ENCODE measurements around the gene ZNF423. TPM values are rescaled to one million over a fixed set of nuclear protein-coding genes. Genes with fewer than 3 reads are reported as not detected.

Gene ZNF423
- total and polyA plus RNA-seq, 2 experiments from 2014 or later: 12.3 to 22.2 TPM

- no peaks in the 10 kb centered on the region for H3K27me3 ChIP-seq
- TF ChIP-seq, protein P1, sequence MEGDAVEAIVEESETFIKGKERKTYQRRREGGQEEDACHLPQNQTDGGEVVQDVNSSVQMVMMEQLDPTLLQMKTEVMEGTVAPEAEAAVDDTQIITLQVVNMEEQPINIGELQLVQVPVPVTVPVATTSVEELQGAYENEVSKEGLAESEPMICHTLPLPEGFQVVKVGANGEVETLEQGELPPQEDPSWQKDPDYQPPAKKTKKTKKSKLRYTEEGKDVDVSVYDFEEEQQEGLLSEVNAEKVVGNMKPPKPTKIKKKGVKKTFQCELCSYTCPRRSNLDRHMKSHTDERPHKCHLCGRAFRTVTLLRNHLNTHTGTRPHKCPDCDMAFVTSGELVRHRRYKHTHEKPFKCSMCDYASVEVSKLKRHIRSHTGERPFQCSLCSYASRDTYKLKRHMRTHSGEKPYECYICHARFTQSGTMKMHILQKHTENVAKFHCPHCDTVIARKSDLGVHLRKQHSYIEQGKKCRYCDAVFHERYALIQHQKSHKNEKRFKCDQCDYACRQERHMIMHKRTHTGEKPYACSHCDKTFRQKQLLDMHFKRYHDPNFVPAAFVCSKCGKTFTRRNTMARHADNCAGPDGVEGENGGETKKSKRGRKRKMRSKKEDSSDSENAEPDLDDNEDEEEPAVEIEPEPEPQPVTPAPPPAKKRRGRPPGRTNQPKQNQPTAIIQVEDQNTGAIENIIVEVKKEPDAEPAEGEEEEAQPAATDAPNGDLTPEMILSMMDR (IDR thresholded peaks at IDR 0.05; ENCODE audit: low read depth, low read length): no peak
- H3K27ac ChIP-seq: no peak overlapping the region
- no peaks in the 10 kb centered on the region for H3K9me3 ChIP-seq (ENCODE audit: low read depth)
- H3K4me1 ChIP-seq (ENCODE audit: low read depth): peaks cover 2% of the 10 kb centered on the region
- peak overlapping the region; percentile 99 for H3K4me3 ChIP-seq
- peak; percentile 55 to 75 for DNase-seq (ENCODE audit: low read depth in 1 of 2, low spot score in 1 of 2)
- no peaks in the 10 kb centered on the region for H3K36me3 ChIP-seq
Measured at GRCh38 chr16:49859125-49859811, 3.4 kb upstream of the ZNF423 start.

DNA sequence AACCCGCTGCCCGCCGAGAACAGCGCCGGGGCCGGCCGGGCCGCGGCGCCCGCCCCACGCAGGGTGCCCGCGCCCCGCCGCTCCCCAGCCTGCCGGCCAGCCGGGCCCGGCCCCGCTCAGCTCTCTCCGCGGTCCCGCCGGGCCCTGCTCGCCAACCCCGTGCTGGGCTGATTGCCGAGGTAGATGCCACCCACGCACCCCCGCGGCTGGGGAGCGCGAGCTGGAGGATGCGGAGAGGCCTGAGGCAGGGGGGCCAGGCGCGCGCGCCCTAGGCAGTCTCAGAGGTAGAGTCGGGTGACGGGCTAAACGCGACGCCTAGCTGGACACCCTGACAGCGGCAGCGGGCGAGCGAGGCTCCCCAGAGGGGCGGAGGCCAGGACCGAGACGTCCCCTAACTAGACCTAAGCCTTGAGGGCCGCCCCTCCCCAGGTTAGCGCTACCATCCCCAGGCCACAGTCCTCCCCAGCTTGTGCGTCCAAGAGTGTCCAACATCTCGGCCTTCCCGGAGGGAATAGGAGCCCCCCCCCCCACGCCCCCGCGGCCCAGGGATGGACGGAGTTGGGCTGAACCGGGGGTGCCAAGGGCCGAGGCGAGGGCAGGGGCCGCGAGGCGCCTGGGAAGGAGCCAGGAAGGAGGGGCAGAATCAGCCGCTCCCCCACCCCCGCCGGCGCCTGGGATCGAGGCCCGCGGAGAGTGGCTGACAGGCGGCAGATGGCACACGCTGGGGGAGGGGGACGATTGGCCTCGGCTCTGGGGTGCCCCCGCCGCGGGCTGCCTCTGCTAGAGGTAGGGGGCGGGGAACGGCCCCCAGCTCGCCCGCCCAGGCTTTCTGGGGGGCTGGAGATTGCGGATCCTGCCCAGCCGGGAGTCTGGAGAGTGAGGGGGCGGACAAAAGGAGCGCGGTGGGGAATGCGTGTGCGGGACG, 2.5 kb upstream of the ZNF423 start:
- H3K9me3 ChIP-seq (ENCODE audit: low read depth): no peaks in the 10 kb centered on the region
- H3K27ac ChIP-seq: no peak overlapping the region
- TF ChIP-seq, protein P1 (IDR thresholded peaks at IDR 0.05; ENCODE audit: low read depth, low read length): no peak
- H3K4me3 ChIP-seq: peak overlapping the region; percentile 99
- H3K4me1 ChIP-seq (ENCODE audit: low read depth): peaks cover 10% of the 10 kb centered on the region
- H3K27me3 ChIP-seq: no peaks in the 10 kb centered on the region
- H3K36me3 ChIP-seq: no peaks in the 10 kb centered on the region
- peak; percentile 70 to 74 for DNase-seq (ENCODE audit: low read depth in 1 of 2, low spot score in 1 of 2)

GRCh38 chr16:49857423-49858181, 1.7 kb upstream of the ZNF423 start:
- Histone ChIP-seq H3K4me3 (peak overlapping the region; percentile 99), H3K4me1 (ENCODE audit: low read depth) (peaks cover 19% of the 10 kb centered on the region), H3K27ac (no peak overlapping the region), H3K36me3 (no peaks in the 10 kb centered on the region), H3K27me3 (no peaks in the 10 kb centered on the region), H3K9me3 (ENCODE audit: low read depth) (no peaks in the 10 kb centered on the region)
- TF ChIP-seq, protein P1 (IDR thresholded peaks at IDR 0.05; ENCODE audit: low read depth, low read length): peak; percentile 90
- peak; percentile 75 to 80 for DNase-seq (ENCODE audit: low read depth in 1 of 2, low spot score in 1 of 2)

GRCh38 chr16:49856672-49857330, 889 bp upstream of the ZNF423 start:
- no peaks in the 10 kb centered on the region for H3K27me3 ChIP-seq
- no peaks in the 10 kb centered on the region for H3K9me3 ChIP-seq (ENCODE audit: low read depth)
- H3K27ac ChIP-seq: peak overlapping the region; percentile 63
- H3K4me3 ChIP-seq: peak overlapping the region; percentile 99
- peak; percentile 87 to 90 for DNase-seq (ENCODE audit: low read depth in 1 of 2, low spot score in 1 of 2)
- peaks cover 21% of the 10 kb centered on the region for H3K4me1 ChIP-seq (ENCODE audit: low read depth)
- TF ChIP-seq, protein P1 (IDR thresholded peaks at IDR 0.05; ENCODE audit: low read depth, low read length): peak; percentile 37
- no peaks in the 10 kb centered on the region for H3K36me3 ChIP-seq
